Testis (tissue), 2 donors: Measurements from ENCODE around the gene SORT1.

Experiments
- CTCF ChIP-seq, 3 experiments: fragments of 450-650 bp in 2 of 3; fragments of 200-600 bp in 1 of 3; sonication (generic) in 1 of 3; IDR thresholded peaks; one replicate each; pipeline ENCODE4 v1.5.1; 2016 to 2019; ENCODE audit warnings: antibody characterized with exemption in 3 of 3, mild to moderate bottlenecking in 2 of 3, moderate library complexity in 1 of 3
- POLR2A ChIP-seq: fragments of 450-650 bp; IDR thresholded peaks from one replicate; pipeline ENCODE4 v1.6.1; 2017; ENCODE audit warnings: antibody characterized with exemption, mild to moderate bottlenecking, moderate library complexity

- TF ChIP-seq CTCF (IDR thresholded peaks at IDR 0.05), result no peak
- no peak for TF ChIP-seq POLR2A
Measured at GRCh38 chr1:109341944-109342930, 55.5 kb downstream of the SORT1 start.
